SK-N-SH (cell line): ENCODE measurements around the gene HLA-DOB.

ENCODE experiments used
- CHD2 ChIP-seq: fragments of 150-350 bp; IDR thresholded peaks from 2 replicates; pipeline ENCODE4 v1.6.1; 2018; ENCODE audit warnings: low read length; ENCODE audit not compliant: partially characterized antibody
- CTCF ChIP-seq: fragments of 200-600 bp; sonication (generic); IDR thresholded peaks from 2 replicates; pipeline ENCODE4 v1.6.1; 2017; ENCODE audit warnings: antibody characterized with exemption, mild to moderate bottlenecking, moderate library complexity
- PBX3 ChIP-seq: IDR thresholded peaks from 2 replicates; pipeline ENCODE4; 2012
- POLR2AphosphoS5 ChIP-seq: IDR thresholded peaks from 2 replicates; pipeline ENCODE4 v1.6.1; 2012; ENCODE audit warnings: low read depth, low read length
- TAF1 ChIP-seq: IDR thresholded peaks from 2 replicates; pipeline ENCODE4 v1.6.1; 2012; ENCODE audit warnings: low read depth, mild to moderate bottlenecking, low read length, moderate library complexity, borderline replicate concordance
- YY1 ChIP-seq: IDR thresholded peaks from 2 replicates; pipeline ENCODE4 v1.4.0; 2012; ENCODE audit warnings: low read depth, mild to moderate bottlenecking

- TF ChIP-seq POLR2AphosphoS5 (no peak), PBX3 (no peak), CHD2 (no peak), TAF1 (no peak), CTCF (no peak), YY1 (no peak)
Observed at GRCh38 chr6:32829495-32829894, 12.7 kb upstream of the HLA-DOB start.
